GM19395 (cell line): ENCODE data around the gene MSH5.
A peak's percentile ranks its signal among the peaks of the same experiment; 100 is the strongest.

Experiments used
- ATAC-seq: cut with Tn5 transposase; IDR thresholded peaks from one replicate; pipeline ENCODE4 v1.9.1; 2021; ENCODE audit warnings: mild to moderate bottlenecking, moderate library complexity; ENCODE audit not compliant: unreplicated experiment

MSH5 gene

DNA sequence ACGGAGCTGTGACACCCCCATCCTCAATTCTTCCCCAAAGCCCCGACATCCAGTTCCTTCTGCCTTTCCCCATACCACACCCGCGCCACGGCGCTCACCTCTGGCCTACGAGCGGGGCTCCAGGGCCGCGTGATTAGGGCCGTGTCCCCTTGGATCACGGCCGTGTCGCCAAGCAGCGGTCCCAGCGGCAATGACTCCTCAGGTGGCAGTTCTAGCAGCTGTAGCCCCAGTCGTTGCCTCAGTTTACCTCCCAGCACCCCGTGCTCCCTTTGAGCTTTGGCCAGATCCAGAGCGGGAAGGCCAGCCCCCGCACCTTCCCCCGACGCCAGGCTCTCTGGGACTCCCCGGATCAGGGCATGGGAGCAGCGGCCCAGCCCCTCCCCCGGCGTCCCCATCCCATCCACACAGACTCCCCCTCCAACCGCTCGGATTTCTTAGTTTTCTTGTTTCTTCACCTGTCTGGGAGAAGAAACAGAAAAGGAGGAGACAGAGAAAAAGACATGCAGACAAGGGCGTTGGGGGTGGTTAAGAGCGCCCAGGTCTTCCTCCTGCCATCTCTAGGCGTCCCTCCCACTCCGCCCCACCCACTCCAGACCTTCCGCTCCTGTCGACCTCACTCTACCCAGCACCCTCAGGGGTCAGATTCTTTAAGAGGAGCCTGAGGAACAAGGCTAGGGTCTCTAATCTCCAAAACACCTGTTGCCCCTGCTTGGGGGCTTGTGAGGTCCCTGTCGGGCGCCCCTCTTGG, 10.9 kb upstream of the MSH5 start, which contains the start of gene DDAH2:
Gene DDAH2 (minus strand): TSS at position 533 of the 748 bp plus-strand sequence. CDS start 138 bp downstream, at position 395.
- ATAC-seq: no peak

DNA sequence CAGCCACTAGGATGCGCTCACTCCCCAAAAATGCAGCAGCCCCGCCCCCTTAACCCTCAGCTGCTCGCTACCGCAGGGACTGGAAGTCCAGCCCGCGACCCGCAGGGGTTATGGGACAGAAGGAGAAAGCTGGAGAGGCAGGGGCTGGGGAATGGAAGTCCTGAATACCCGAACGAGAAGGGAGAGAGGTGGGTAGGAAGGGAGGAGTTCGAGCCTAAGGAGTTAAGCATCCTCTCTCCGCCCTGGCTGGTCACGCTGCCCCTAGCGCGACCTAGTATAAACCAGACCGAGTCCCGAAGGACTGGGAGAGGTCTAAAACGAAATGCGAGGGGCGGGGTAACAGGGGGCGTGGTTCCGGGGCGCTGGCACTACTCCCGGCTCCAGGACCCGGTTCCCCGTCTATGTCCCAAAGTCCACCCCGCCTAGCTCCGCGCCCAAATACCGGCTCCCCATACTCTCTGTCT, 10.3 kb upstream of the MSH5 start:
- ATAC-seq: peak; percentile 54

DNA sequence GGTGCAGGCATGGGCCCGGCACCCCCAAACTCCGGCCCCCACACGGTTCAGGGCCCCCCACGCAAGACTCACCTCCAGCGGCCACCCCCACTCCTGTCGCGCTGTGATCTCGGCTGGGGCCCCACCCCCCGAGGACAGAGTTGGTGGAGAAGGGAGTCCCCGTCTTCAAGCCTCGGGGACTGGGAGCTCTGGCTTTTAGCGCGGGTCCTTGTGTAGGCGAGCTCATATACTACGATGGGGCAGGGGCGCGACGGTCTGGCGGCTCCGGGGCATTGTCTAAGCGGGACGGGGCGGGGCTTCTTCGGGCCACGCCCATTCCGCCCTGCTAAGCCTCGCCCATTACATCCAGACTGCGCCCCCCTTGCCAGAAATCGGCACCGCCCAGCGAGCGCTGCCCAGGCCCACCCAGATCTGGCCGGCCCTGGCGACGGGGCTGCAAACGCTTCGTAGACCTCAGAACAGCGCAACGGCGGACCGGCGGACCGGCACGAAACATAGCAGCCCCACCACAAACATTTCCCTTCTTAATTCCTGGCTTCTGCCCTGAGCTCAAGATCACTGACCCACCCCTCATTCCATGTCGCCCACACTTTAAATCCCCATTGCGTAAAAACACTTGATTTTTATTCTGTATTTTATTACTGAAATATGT, 9.7 kb upstream of the MSH5 start:
- peak; percentile 39 for ATAC-seq

DNA sequence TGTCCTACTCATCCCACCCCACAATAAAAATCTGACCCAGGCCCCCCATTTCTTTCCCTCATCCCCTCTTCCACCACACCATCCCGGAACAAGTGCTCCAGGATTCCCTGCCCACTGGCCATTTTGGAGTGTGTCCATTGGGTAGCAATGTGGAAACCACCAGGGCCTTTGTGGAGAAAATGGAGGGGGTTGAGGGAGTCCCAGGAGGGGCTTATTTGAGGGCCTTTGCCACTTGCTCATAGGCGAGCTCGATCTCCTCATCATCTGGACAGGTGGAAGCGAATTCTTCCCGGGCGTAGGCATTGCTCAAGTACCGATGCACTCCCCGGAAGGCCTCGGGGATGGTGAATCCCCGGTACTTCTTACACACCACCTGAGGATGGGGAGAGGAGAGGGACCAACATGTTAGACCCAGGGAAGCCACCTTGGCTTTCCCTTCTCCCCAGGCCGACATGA, 9.1 kb upstream of the MSH5 start:
- no peak for ATAC-seq

DNA sequence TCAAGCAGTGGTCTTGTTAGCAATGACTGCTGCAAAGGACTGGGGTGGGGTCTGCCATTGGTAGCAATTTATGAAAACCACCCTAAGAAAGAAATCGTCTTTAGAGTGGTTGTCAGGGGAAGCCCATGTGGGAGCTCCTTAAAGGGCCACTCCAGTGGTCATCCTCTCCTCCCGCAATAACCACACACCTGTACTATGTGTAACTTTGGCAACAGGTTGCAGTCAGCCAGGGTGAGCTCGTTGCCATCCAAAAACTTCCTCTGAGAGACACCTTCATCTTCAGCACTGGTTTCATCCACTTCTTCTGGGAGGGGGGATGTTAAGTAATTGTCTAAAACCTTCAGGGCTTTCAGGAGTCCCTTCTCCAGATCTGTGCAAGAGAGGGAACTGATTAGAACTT, 7.8 kb upstream of the MSH5 start:
- ATAC-seq: no peak

DNA sequence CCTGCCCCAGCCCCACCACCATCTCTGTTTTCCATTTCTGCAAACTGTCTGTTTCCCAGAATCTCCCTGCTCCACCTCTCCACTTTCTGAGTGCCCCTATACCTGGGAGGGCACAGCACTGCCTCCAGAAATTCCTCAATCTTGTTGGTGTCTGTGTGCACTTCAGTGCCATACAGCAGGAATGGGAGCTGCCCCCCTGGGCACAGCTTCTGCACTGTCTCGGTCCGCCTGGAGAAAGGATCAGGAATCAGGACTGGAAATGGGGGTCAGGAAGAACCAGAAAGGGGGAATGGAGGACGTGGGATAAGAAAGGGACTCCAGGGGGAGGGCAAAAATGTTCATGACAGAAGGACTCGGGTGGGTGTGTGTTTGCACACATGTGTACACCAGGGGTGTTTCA, 6.1 kb upstream of the MSH5 start:
- no peak for ATAC-seq

DNA sequence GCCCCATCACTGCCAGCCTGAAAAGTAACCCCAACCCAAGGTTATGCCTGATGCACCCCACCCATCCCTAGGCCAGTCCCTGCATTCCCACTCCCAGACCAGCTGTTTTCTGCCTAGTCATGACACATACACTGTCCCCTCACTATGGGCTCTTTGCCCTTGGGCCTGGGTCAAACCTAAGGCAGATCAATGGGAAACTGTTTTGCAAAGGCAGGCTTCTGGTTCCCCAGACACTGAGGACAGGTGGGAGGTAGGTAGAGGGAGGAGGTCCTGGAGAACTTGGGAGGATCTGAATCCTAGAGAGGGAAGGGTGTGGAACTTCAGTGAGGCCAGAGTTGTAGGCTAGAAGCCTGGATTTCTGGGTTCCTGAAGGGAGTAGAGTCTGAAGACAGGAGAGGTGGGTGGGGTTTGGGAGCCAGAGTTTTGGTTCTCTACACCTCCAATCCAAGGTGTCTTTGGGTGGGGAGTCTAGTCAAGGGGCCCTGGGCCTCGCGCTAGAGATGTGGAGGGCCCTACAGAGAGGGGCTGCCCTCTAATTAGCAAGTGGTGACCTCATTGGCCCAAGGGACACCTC, 5.5 kb upstream of the MSH5 start:
- no peak for ATAC-seq

DNA sequence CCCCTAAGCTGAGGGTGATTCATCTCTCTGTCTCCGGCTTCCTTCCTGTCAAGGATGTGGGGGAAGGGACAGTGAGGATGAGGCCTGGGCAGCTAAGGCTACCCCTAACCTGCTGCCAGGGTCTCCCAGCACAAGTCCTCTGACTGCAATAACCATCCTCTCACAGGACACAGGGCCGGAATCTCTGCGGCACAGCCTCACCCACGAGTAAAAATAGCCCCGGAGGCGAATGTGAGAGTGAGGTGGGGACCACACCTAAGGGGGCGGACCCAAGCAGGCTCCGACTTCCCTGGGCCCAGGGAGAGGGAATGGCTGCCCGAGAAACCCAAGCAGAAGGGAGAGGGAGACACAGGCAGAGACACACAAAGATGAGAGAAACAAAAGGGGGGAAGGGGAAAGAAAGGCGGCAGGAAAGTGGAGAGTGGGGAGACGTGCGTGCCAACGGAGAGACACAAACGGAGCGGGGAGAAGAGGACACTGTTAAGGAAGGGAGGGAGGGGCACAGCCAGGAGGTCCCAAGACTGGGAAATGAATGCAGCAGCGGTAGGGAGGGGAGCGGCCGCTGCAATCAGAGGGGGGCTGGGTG, 4.9 kb upstream of the MSH5 start:
- ATAC-seq: no peak

DNA sequence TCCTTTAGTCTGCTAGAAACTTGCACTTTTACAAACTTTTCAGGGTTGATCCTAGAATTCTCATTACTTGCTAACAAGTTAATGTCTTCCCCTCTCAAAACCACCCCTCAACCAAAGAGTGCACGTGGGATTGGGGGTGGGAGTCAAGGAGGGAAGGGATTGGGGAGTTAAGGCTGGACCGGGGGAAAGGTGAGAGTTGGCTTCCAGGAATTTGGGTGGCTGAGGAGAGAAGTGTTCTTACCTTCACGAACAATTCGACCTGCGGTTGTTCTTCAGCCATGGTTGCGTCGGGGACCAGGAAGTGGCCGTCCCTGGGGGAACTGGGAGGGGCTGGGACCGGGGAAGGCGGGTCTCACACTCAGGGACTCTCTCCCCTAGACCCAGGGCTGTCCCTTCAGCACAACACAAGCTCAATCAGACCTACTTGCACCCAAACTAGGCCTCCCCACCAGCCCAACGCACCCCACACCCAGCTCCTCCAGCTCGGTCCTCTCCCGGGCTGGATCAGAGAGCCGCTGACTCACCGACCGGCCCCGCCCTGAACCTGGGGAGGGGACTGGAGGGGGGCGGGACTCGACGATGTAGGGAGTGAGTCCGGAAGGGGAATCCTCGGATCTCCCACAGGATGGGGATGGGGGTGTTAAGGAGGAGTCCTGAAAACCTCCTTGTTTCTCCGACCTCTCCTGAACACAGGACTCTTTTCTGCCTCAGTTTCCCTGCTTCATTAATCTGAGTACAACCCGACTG, 3.6 kb upstream of the MSH5 start, which contains the start of gene CLIC1:
Gene CLIC1 (minus strand): TSS at position 510 of the 747 bp plus-strand sequence. CDS start 230 bp downstream, at position 280.
- ATAC-seq: peak; percentile 25

DNA sequence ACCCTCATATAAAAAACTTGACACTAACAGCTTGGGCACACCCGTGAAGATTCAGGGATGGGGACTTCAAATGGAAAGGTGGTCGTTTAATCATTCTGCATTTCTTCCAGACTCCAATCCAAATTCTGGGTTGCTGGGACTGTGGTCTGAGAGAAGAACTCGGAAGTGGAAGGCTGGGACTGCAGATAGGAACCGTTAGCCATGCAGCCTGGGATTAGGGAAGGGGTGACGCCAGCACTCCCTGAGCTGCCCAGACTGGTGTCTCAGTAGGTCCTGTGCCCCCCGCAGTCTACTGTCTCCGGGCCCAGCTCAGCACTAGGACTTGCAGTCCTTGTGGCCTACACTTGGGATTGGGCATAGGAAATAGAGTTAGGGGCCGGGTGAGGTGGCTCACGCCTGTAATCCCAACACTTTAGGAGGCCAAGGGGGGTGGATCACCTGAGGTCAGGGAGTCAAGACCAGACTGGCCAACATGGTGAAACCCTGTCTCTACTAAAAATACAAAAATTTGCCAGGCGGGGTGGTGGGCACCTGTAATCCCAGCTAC, 3.0 kb upstream of the MSH5 start:
- no peak for ATAC-seq

DNA sequence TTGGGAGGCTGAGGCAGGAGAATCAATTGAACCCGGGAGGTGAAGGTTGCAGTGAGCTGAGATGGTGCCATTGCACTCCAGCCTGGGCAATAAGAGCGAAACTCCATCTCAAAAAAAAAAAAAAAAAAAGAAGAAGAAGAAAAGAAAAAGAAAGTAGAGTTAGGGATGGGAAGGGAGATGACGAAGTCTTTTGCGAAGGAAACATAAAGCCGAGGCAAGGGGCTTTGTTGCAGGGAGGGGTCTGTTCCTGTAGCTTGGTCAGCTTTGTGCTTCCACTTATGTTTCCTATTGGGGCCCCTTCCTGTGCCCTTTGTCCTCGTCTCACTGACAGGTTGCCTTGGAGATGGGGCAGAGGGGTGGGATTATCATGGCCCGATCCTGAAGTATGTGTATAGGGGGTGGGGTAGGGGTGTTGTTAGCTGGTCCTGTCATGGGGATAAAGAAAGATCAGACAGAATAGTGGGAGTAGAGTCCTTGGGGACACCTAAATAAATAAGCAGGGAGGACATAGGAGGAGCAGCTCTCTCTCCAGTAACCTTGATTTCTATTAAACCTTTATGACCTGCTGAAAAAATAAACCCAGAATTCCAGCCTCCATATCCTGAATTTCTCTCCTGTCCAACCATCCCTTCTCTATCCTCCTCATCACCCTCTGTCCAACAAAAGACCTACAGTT, 2.4 kb upstream of the MSH5 start:
- no peak for ATAC-seq

DNA sequence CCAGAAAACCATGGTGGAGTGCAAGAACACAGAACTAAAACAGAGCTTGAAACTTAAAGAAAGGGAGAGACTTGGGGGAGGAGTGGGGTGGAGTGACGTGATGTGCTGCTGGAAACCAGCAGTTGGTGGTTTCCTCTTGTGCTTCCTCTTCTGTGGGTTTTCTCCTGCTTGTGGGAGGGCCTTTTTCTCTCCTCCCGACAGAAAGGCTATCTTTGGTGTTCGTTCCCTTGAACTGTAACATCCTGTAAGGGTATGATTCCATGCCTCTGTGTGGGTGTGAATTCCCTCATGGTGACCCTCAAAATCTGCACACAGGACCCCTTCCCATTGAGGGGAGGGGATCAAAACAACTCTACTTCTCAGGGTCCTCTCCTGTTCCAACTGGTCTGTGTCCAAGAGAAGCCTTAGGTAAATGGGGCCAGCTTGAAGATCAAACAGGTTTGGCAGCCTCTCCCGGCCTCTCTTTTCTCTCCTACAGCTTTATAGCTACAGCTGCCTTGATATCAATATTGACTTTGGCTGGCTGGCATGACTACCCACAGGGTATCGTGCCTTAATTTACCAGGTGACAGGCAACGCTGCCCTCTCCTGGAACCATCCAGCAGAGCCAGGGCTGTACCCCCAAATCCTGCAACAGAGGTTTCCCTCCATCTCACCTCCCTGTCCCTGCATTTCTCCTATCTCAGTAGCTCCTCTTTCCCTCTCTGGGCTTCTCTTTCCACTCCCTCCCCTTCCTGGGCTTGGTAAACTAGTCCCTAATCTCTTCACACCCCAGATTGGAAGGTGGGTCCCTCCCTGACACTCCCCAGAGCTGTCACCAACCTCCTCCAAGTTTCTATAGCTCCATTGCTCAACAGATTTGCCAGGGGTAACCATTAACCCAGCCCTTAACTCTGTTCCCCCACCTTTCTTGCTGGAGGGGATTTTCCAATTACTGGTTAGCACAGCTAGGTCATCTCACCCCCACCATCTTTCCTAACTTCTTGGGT, 1.5 kb upstream of the MSH5 start:
- no peak for ATAC-seq

DNA sequence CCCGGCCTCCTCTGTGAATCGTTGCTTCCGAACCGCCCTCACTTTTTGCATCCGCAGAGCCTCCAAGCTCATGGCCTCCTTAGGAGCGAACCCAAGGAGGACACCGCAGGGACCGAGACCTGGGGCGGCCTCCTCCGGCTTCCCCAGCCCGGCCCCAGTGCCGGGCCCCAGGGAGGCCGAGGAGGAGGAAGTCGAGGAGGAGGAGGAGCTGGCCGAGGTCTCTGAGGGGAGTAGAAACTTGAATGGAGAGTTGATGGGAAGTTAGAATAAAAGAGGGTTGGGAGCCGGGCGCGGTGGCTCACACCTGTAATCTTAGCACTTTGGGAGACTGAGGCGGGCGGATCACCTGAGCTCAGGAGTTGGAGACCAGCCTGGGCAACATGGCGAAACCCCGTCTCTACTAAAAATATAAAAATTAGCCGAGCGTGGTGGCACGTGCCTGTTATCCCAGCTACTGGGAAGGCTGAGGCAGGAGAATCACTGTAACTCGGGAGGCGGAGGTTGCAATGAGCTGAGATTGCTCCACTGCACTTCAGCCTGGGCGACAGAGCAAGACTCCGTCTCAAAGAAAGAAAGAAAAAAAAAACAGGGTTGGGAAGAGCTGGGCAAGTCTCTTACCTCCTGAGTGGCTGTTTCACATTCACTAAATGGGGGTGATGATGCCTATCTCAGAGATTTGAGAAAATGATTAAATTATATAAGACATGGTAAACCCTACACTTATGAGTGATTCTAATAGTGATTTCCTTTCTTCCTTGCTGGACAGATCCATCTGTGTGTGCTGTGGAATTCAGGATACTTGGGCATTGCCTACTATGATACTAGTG, 805 bp downstream of the MSH5 start:
- no peak for ATAC-seq

DNA sequence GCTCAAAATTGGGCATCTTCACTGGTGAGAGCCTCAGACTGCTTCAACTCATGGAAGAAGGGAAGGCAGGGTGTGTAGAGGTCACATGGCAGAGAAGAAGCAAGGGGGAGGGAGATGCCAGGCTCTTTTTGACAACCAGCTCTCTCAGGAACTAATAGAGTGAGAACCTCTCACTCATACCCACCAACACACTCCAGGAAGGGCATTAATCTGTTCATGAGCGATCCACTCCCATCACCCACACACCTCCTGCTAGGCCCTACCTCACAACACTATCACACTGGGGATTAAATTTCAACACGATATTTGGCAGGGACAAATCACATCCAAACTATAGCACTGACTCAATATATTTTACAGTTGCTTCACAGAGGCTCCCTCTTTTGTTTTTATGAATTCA, 2.0 kb downstream of the MSH5 start:
- ATAC-seq: no peak

DNA sequence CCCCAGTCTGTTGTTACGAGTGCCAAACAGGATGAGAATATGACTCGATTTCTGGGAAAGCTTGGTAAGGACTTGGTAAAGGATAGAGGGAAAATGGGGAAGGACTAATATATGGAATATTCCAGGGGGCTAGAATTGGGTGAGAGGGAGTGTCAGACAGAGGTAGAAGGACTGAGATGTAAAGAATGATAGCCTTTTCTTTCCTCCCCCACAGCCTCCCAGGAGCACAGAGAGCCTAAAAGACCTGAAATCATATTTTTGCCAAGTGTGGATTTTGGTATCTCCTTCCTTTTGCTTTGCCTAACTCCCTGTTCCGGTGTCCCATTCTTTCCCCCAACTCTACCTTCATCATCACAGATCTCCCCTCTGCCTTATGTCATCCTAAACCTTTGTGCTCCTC, 3.1 kb downstream of the MSH5 start:
- ATAC-seq: no peak

DNA sequence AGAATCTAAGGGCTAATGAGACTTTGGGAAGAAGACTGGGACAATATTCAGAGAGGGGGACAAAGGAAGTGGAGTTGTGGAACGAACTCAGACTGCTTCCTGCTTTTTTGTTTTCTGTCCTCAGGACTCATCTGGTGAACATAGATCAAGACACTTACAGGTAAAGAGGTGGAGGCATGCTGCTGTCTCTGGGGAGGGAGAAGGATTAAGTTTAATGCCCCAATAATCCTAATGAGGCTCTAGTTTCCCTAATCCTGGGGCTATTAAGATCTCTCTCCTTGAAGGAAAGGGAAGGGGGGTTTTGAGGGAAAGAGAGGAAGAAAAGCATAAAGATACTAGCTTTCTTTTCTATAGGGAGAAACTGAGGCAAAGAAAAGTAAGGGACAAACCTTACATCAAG, 4.6 kb downstream of the MSH5 start:
- ATAC-seq: no peak

DNA sequence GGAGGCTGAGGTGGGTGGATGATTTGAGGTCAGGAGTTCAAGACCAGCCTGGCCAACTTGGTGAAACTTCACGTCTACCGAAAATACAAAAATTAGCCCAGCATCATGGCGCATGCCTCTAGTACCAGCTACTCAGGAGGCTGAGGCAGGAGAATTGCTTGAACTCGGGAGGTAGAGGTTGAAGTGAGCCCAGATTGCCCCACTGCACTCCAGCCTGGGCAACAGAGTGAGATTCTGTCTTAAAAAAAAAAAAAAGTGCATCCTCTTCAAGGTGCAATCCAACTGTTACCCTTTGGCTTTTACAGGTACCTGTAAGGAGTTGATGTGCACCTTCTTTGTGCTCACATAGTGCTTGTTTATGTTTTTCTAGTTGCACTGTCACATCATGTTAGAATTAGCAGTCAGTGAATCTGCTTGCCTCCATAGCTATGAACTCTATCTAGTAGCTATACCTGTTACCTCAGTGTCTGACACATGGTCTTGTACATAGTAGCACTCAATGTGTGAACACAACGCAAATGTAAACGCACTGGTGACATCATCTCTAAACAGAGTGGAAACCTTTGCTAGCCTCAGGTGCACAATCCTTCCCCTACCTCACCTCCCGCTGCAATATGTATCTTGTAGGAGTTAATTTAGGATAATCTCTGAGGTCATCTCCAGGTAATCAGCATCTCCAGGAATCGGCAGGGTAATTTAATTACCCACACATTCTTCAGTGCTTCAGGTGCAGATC, 9.7 kb downstream of the MSH5 start:
- ATAC-seq: no peak
